OCI-LY1 (cell line): Measurements from ENCODE around the gene OIP5.
"Not testable (repeated sequence)": the region's sequence is repeated elsewhere in the genome, so short reads cannot be mapped to it uniquely, and the experiment has no call there.

Experiments
- H2AFZ ChIP-seq: fragments of 200-600 bp; sonication (generic), shearing (Covaris generic); 2 replicates; pipeline ENCODE4 v1.6.0; 2014; ENCODE audit warnings: antibody characterized with exemption, mild to moderate bottlenecking, low read length
- H3F3A ChIP-seq: fragments of 200-600 bp; sonication (generic), shearing (Covaris generic); 2 replicates; pipeline ENCODE4 v1.6.0; 2014; ENCODE audit warnings: mild to moderate bottlenecking, antibody characterized with exemption, low read length, moderate library complexity; ENCODE audit not compliant: insufficient read depth
- H3K27ac ChIP-seq: fragments of 200-600 bp; sonication (generic); 2 replicates; pipeline ENCODE4 v1.5.1; 2014; ENCODE audit warnings: low read length, mixed run types, mild to moderate bottlenecking, low read depth; ENCODE audit not compliant: poor library complexity, severe bottlenecking
- H3K27me3 ChIP-seq: fragments of 200-600 bp; sonication (generic); 2 replicates; pipeline ENCODE4 v1.6.0; 2014; ENCODE audit warnings: antibody characterized with exemption, mild to moderate bottlenecking, low read length, moderate library complexity; ENCODE audit not compliant: insufficient read depth
- H3K36me3 ChIP-seq: fragments of 200-600 bp; sonication (generic); 2 replicates; pipeline ENCODE4 v1.6.1; 2014; ENCODE audit warnings: mild to moderate bottlenecking, antibody characterized with exemption, low read length, moderate library complexity, mixed read lengths; ENCODE audit not compliant: insufficient read depth
- H3K4me1 ChIP-seq: fragments of 200-600 bp; sonication (generic); 2 replicates; pipeline ENCODE4 v1.5.1; 2014; ENCODE audit warnings: mild to moderate bottlenecking, low read length, moderate library complexity; ENCODE audit not compliant: insufficient read depth, severe bottlenecking
- H3K4me2 ChIP-seq: fragments of 200-600 bp; sonication (generic), shearing (Covaris generic); 2 replicates; pipeline ENCODE4 v1.6.1; 2014; ENCODE audit warnings: low read length
- H3K4me3 ChIP-seq: fragments of 200-600 bp; sonication (generic); 2 replicates; pipeline ENCODE4 v1.5.1; 2014; ENCODE audit warnings: low read length, low read depth, mild to moderate bottlenecking, mixed read lengths; ENCODE audit not compliant: poor library complexity, severe bottlenecking
- H3K79me2 ChIP-seq: fragments of 200-600 bp; shearing (Covaris generic); 2 replicates; pipeline ENCODE4 v1.6.1; 2016; ENCODE audit warnings: mixed run types, low read length, mixed read lengths; ENCODE audit not compliant: insufficient read depth
- H3K9ac ChIP-seq: fragments of 200-600 bp; sonication (generic), shearing (Covaris generic); 2 replicates; pipeline ENCODE4 v1.6.1; 2014; ENCODE audit warnings: mild to moderate bottlenecking, low read length, mixed read lengths
- H3K9me2 ChIP-seq: fragments of 200-600 bp; sonication (generic), shearing (Covaris generic); 2 replicates; pipeline ENCODE4 v1.6.1; 2014; ENCODE audit warnings: low read depth, mild to moderate bottlenecking, low read length, mixed read lengths
- H3K9me3 ChIP-seq: fragments of 200-600 bp; shearing (Covaris generic); 2 replicates; pipeline ENCODE4 v1.6.1; 2014; ENCODE audit warnings: low read length, mixed read lengths
- H4K20me1 ChIP-seq: fragments of 200-600 bp; sonication (generic), shearing (Covaris generic); 2 replicates; pipeline ENCODE4 v1.6.0; 2016; ENCODE audit warnings: mild to moderate bottlenecking, low read length; ENCODE audit not compliant: insufficient read depth
- EZH2 ChIP-seq: fragments of 200-600 bp; sonication (generic), shearing (Covaris generic); IDR thresholded peaks from 2 replicates; pipeline ENCODE4 v1.8.0; 2017; ENCODE audit warnings: borderline replicate concordance, mixed run types, mild to moderate bottlenecking, antibody characterized with exemption, low read length, moderate library complexity, mixed read lengths
- TF ChIP-seq, protein P1 (sequence below): fragments of 200-600 bp; sonication (generic), shearing (Covaris generic); IDR thresholded peaks from 2 replicates; pipeline ENCODE4 v1.5.1; 2017; ENCODE audit warnings: mild to moderate bottlenecking, antibody characterized with exemption, low read length, moderate library complexity, mixed read lengths

The OIP5 gene

DNA sequence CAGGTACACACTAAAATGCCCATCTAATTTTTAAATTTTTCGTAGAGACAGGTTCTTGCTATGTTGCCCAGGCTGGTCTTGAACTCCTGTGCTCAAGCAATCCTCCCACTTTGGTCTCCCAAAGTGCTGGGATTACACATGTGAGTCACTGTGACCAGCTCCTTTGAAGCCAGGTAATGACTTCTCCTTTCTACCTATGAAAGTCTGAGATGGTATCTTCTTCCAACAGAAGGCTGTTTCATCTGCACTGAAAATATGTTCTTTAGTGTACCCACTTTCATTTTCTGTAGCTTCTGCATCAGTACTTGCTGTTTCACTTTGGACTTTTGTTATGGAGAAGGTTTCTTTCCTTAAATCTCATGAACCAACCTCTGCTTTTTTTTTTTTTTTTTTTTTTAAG is 8.8 kb downstream of the OIP5 start:
- Histone ChIP-seq H3K4me2 (no peak overlapping the region), H4K20me1 (no peaks in the 10 kb centered on the region), H3K36me3 (peaks cover 56% of the 10 kb centered on the region)

DNA sequence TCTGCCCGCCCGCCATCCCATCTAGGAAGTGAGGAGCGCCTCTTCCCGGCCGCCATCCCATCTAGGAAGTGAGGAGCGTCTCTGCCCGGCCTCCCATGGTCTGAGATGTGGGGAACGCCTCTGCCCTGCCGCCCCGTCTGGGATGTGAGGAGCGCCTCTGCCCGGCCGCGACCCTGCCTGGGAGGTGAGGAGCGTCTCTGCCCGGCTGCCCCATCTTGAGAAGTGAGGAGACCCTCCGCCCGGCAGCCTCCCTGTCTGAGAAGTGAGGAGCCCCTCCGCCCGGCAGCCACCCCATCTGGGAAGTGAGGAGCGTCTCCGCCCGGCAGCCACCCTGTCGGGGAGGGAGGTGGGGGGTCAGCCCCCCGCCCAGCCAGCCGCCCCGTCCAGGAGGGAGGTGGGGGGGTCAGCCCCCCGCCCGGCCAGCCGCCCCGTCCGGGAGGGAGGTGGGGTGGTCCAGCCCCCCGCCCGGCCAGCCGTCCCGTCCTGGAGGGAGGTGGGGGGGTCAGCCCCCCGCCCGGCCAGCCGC is 11.5 kb downstream of the OIP5 start:
- not testable (repeated sequence) for H3K27ac ChIP-seq, H3K79me2 ChIP-seq, H3K4me2 ChIP-seq, H3K9me3 ChIP-seq, H3K4me1 ChIP-seq, H3K9ac ChIP-seq, H3K9me2 ChIP-seq, H3F3A ChIP-seq, H2AFZ ChIP-seq, H4K20me1 ChIP-seq, H3K4me3 ChIP-seq, H3K27me3 ChIP-seq
- H3K36me3 ChIP-seq, result peaks cover 63% of the 10 kb centered on the region

More for the DNA sequence above, 8.8 kb downstream of the OIP5 start:
- Histone ChIP-seq H3K4me1 (no peaks in the 10 kb centered on the region), H2AFZ (no peak overlapping the region), H3F3A (no peaks in the 10 kb centered on the region), H3K79me2 (no peaks in the 10 kb centered on the region), H3K27ac (no peak overlapping the region), H3K9me2 (no peaks in the 10 kb centered on the region), H3K27me3 (no peaks in the 10 kb centered on the region), H3K9ac (no peak overlapping the region), H3K9me3 (no peaks in the 10 kb centered on the region), H3K4me3 (no peak overlapping the region)
- TF ChIP-seq EZH2, result no peak
- TF ChIP-seq, protein P1, sequence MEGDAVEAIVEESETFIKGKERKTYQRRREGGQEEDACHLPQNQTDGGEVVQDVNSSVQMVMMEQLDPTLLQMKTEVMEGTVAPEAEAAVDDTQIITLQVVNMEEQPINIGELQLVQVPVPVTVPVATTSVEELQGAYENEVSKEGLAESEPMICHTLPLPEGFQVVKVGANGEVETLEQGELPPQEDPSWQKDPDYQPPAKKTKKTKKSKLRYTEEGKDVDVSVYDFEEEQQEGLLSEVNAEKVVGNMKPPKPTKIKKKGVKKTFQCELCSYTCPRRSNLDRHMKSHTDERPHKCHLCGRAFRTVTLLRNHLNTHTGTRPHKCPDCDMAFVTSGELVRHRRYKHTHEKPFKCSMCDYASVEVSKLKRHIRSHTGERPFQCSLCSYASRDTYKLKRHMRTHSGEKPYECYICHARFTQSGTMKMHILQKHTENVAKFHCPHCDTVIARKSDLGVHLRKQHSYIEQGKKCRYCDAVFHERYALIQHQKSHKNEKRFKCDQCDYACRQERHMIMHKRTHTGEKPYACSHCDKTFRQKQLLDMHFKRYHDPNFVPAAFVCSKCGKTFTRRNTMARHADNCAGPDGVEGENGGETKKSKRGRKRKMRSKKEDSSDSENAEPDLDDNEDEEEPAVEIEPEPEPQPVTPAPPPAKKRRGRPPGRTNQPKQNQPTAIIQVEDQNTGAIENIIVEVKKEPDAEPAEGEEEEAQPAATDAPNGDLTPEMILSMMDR, result no peak

DNA sequence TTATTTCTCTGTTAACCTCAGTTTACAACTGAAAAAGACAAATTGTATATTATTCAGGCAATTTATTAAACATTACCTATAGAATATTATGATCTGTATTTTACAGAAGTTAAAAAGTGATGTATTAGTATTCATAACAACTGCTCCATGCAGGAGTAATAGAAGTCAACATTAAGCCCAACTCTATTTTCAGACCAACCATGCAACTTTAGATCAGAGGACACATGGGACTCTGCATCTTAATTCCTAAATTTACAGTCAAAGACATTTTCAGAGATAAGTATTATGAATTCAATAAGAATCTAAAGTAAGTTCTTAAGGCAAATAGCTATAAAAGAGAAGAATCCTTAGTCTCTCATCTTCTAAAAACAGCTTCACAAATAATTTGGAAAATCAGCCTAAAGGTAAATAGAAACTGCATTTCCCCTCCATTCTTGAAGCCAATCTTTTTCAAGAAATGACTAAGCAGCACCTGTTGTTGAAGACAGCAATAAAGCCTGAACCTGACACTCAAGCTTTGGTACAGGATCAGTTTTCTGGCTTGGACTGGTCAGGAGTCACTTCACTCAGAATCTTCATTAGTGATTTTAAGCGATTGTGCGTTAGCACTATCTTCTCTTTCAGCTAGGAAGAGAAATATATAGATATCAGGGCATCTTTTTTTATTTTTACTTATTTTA is 23.0 kb downstream of the OIP5 start:
- Histone ChIP-seq H3K4me3 (no peak overlapping the region), H3K4me1 (peaks cover 3% of the 10 kb centered on the region), H3K9ac (no peak overlapping the region), H3K27ac (no peak overlapping the region), H3K9me3 (no peaks in the 10 kb centered on the region), H3K36me3 (peaks cover 41% of the 10 kb centered on the region), H2AFZ (no peak overlapping the region), H3K27me3 (no peaks in the 10 kb centered on the region), H3K4me2 (no peak overlapping the region), H3F3A (no peaks in the 10 kb centered on the region; the same call in 1 of the 2 replicates), H3K9me2 (no peaks in the 10 kb centered on the region), H3K79me2 (no peaks in the 10 kb centered on the region), H4K20me1 (no peaks in the 10 kb centered on the region)
- TF ChIP-seq, protein P1, result no peak
- no peak for TF ChIP-seq EZH2

DNA sequence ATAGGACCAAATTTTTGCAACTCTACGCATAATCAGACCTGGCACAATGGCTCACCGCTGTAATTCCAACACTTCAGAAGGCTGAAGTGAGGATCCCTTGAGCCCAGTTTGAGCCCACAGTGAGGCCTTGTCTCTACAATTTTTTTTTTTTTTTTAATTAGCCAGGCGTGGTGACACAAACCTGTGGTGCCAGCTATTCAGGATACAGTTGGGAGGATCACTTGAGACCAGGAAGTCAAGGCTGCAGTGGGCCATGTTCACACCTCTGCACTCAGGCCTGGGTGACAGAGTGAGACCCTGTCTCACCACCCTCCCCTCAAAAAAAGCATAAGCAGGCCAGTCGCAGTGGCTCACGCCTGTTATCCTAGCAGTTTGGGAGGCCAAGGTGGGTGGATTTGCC is 24.7 kb downstream of the OIP5 start:
- H3K9me2 ChIP-seq, result no peaks in the 10 kb centered on the region
- H3K9ac ChIP-seq, result no peak overlapping the region
- no peaks in the 10 kb centered on the region for H3K27me3 ChIP-seq
- H4K20me1 ChIP-seq, result no peaks in the 10 kb centered on the region
- H3K9me3 ChIP-seq, result no peaks in the 10 kb centered on the region
- H3K27ac ChIP-seq, result no peak overlapping the region
- H3K4me3 ChIP-seq, result no peak overlapping the region
- H3K79me2 ChIP-seq, result no peaks in the 10 kb centered on the region
- no peak overlapping the region for H3K4me2 ChIP-seq
- no peak overlapping the region for H2AFZ ChIP-seq
- H3K4me1 ChIP-seq, result peaks cover 8% of the 10 kb centered on the region
- H3F3A ChIP-seq, result no peaks in the 10 kb centered on the region; the same call in 1 of the 2 replicates
- H3K36me3 ChIP-seq, result peaks cover 38% of the 10 kb centered on the region
- no peak for TF ChIP-seq EZH2
- TF ChIP-seq, protein P1, result no peak
